Thoracic aorta (tissue), 2 donors: Measurements from ENCODE around the gene SCYGR2. TPM values are rescaled to one million over a fixed set of nuclear protein-coding genes. Genes with fewer than 3 reads are reported as not detected.

Source experiments
- ATAC-seq: fragments of 150-250 bp; one replicate; pipeline ENCODE4 v1.8.0; 2017; ENCODE audit warnings: low read depth; ENCODE audit not compliant: insufficient number of reproducible peaks, low FRiP score
- DNase-seq: peaks from one replicate; pipeline ENCODE4 v3.0.0-alpha.2; 2020; ENCODE audit warnings: low spot score
- H3K27ac ChIP-seq, 2 donors: fragments of 200-600 bp; sonication (generic); 1 replicate in 1 of 2; 2 replicates in 1 of 2; pipeline ENCODE4 v1.5.1; 2016; ENCODE audit warnings: mild to moderate bottlenecking in 2 of 2, moderate library complexity in 2 of 2
- H3K27me3 ChIP-seq: fragments of 200-600 bp; sonication (generic); replicated peaks from 2 replicates; pipeline ENCODE4 v1.6.0; 2016; ENCODE audit warnings: mild to moderate bottlenecking; ENCODE audit not compliant: insufficient read depth
- H3K36me3 ChIP-seq: fragments of 200-600 bp; sonication (generic); one replicate; pipeline ENCODE4 v1.5.1; 2016
- H3K4me1 ChIP-seq, 2 donors: fragments of 200-600 bp; sonication (generic); 1 replicate in 1 of 2; 2 replicates in 1 of 2; pipeline versions ENCODE4 v1.5.1 to v1.6.0; 2016; ENCODE audit warnings: low read depth in 2 of 2, mild to moderate bottlenecking in 1 of 2; ENCODE audit not compliant: control insufficient read depth in 1 of 2
- H3K4me3 ChIP-seq: fragments of 200-600 bp; sonication (generic); 2 replicates; pipeline ENCODE4 v1.5.1; 2016; ENCODE audit warnings: mild to moderate bottlenecking
- H3K9me3 ChIP-seq: fragments of 200-600 bp; sonication (generic); 2 replicates; pipeline ENCODE4 v1.5.1; 2016
- CTCF ChIP-seq: fragments of 200-600 bp; sonication (generic); IDR thresholded peaks from one replicate; pipeline ENCODE4 v1.5.1; 2019; ENCODE audit warnings: antibody characterized with exemption
- total RNA-seq, 2 donors: library from RNA; depleted of rRNA; stranded (reverse); fragments of >200 nt; gene quantifications; one replicate each; pipeline versions ENCODE4 v1.1.0 to v1.2.3, GENCODE V29; 2016

The SCYGR2 gene
- total RNA-seq, 2 donors from 2014 or later, result not detected

GRCh38 chr2:227615181-227615580, 16.5 kb downstream of the SCYGR2 start:
- DNase-seq, result no peak
- no peak for ATAC-seq

GRCh38 chr2:227615906-227616305, 17.2 kb downstream of the SCYGR2 start:
- DNase-seq, result no peak
- H3K4me3 ChIP-seq, result no peak overlapping the region
- no peaks in the 10 kb centered on the region for H3K4me1 ChIP-seq
- no peaks in the 10 kb centered on the region for H3K27me3 ChIP-seq
- no peak for TF ChIP-seq CTCF
- ATAC-seq, result no peak
- no peaks in the 10 kb centered on the region for H3K9me3 ChIP-seq
- no peak overlapping the region for H3K27ac ChIP-seq
- H3K36me3 ChIP-seq, result no peaks in the 10 kb centered on the region

More at GRCh38 chr2:227615181-227615580, 16.5 kb downstream of the SCYGR2 start:
- no peaks in the 10 kb centered on the region for H3K4me1 ChIP-seq
- H3K27me3 ChIP-seq, result no peaks in the 10 kb centered on the region
- TF ChIP-seq CTCF, result no peak
- H3K36me3 ChIP-seq, result no peaks in the 10 kb centered on the region
- H3K9me3 ChIP-seq, result no peaks in the 10 kb centered on the region
- no peak overlapping the region for H3K4me3 ChIP-seq
- no peak overlapping the region for H3K27ac ChIP-seq

- no peak for TF ChIP-seq CTCF
- no peaks in the 10 kb centered on the region for H3K4me1 ChIP-seq
- no peak for DNase-seq
- H3K27ac ChIP-seq, result no peak overlapping the region
- no peaks in the 10 kb centered on the region for H3K36me3 ChIP-seq
- H3K4me3 ChIP-seq, result no peak overlapping the region
- H3K27me3 ChIP-seq, result no peaks in the 10 kb centered on the region
- no peaks in the 10 kb centered on the region for H3K9me3 ChIP-seq
- ATAC-seq, result no peak
These were observed 17.9 kb downstream of the SCYGR2 start for GRCh38 chr2:227616631-227617030.

GRCh38 chr2:227617316-227618230, 18.9 kb downstream of the SCYGR2 start, which contains the start of gene SCYGR4:
SCYGR4 (plus strand) TSS chr2:227617498; CDS start chr2:227617498, 0 bp downstream.
- Histone ChIP-seq H3K4me3 (no peak within 1 kb of the TSS), H3K4me1 (no peaks in the 10 kb centered on the region), H3K27ac (no peak within 1 kb of the TSS), H3K36me3 (no peaks in the 10 kb centered on the region), H3K27me3 (no peaks in the 10 kb centered on the region), H3K9me3 (no peaks in the 10 kb centered on the region)
- DNase-seq (no peak), ATAC-seq (no peak)
- no peak for TF ChIP-seq CTCF

GRCh38 chr2:227623226-227623625, 24.5 kb downstream of the SCYGR2 start:
- no peak for TF ChIP-seq CTCF
- no peak for ATAC-seq
- no peak overlapping the region for H3K4me3 ChIP-seq
- H3K4me1 ChIP-seq, result no peaks in the 10 kb centered on the region
- no peak for DNase-seq
- no peaks in the 10 kb centered on the region for H3K9me3 ChIP-seq
- H3K27ac ChIP-seq, result no peak overlapping the region
- no peaks in the 10 kb centered on the region for H3K27me3 ChIP-seq
- H3K36me3 ChIP-seq, result no peaks in the 10 kb centered on the region
